ENCODE data around the gene GALNTL6.

The GALNTL6 gene

DNA sequence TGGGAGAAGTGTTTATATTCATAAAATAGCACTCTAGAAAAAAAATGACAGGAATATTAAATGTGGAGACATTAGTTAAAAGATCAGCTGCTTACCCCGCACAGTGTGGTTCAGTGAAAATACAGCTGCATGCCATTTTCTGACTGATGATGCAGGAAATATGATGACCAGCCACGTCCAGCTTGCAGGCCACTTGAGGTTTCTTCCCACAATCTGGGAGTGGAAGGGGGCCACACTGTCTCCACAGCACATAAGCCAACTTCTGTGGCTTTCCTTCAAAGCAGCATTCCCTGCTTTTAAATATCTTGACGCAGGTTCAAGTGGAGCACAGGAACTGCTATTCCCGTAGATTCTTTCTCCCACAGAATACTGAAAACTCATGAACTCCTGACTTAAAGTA is 1182.0 kb downstream of the GALNTL6 start:
- H3K36me3 ChIP-seq (ENCODE audit: control insufficient read depth in 4 of 4, insufficient read depth in 4 of 4, low read length in 3 of 4): no peaks in the 10 kb centered on the region
- POLR2A ChIA-PET: no interaction called here
- H3K4me1 ChIP-seq (ENCODE audit: control extremely low read depth in 1 of 4, control insufficient read depth in 4 of 4, insufficient read depth in 4 of 4, low read length in 3 of 4): peaks cover 0 to 2% (median 0%) of the 10 kb centered on the region in 4 experiments
- DNase-seq: no peak
- CTCF ChIA-PET: no interaction called here
- no peak overlapping the region for H3K4me3 ChIP-seq (ENCODE audit: control insufficient read depth in 1 of 7, extremely low read depth in 1 of 7, insufficient read depth in 4 of 7, low read depth in 2 of 7, low read length in 6 of 7)
- no peak overlapping the region for H3K27ac ChIP-seq (ENCODE audit: insufficient read depth in 1 of 2, low read depth in 1 of 2, low read length in 2 of 2, poor library complexity in 1 of 2, severe bottlenecking in 2 of 2)
- WGBS (ENCODE audit: insufficient coverage): 95% methylated on average over 4 of the region's 4 CpGs
- H3K9me3 ChIP-seq (ENCODE audit: control extremely low read depth in 1 of 5, control insufficient read depth in 4 of 5, insufficient read depth in 2 of 5, low read depth in 1 of 5, low read length in 4 of 5): no peaks in the 10 kb centered on the region
- H3K27me3 ChIP-seq (replicated peaks in 2 of 5; ENCODE audit: control insufficient read depth in 4 of 5, insufficient read depth in 5 of 5, low read length in 4 of 5): no peaks in the 10 kb centered on the region

DNA sequence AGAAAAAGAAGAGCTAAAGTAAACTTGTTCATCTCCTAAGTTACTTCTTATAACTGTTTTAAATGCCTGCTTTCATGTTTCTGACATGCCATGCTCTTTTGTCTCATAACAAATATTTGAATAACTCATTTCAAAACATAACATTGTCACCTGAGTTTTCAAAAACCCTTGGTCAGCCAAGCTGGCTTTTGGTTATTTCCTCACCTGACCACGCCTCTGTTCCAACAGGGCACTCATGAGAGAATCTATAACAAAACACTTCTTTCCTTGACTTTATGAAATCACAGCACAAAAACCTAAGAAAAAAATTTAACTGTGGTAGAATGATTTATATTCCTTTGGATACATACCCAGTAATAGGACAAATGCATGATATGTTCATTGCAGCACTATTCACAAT is 1182.5 kb downstream of the GALNTL6 start:
- WGBS (ENCODE audit: insufficient coverage): no CpG with 5 or more reads among the region's 1 CpG
- Histone ChIP-seq H3K4me3 (ENCODE audit: control insufficient read depth in 1 of 7, extremely low read depth in 1 of 7, insufficient read depth in 4 of 7, low read depth in 2 of 7, low read length in 6 of 7) (no peak overlapping the region), H3K27ac (ENCODE audit: insufficient read depth in 1 of 2, low read depth in 1 of 2, low read length in 2 of 2, poor library complexity in 1 of 2, severe bottlenecking in 2 of 2) (no peak overlapping the region), H3K27me3 (replicated peaks in 2 of 5; ENCODE audit: control insufficient read depth in 4 of 5, insufficient read depth in 5 of 5, low read length in 4 of 5) (no peaks in the 10 kb centered on the region), H3K36me3 (ENCODE audit: control insufficient read depth in 4 of 4, insufficient read depth in 4 of 4, low read length in 3 of 4) (no peaks in the 10 kb centered on the region), H3K9me3 (ENCODE audit: control extremely low read depth in 1 of 5, control insufficient read depth in 4 of 5, insufficient read depth in 2 of 5, low read depth in 1 of 5, low read length in 4 of 5) (no peaks in the 10 kb centered on the region), H3K4me1 (ENCODE audit: control extremely low read depth in 1 of 4, control insufficient read depth in 4 of 4, insufficient read depth in 4 of 4, low read length in 3 of 4) (no peaks in the 10 kb centered on the region)
- no peak for DNase-seq
- ChIA-PET CTCF (no interaction called here), POLR2A (no interaction called here)

DNA sequence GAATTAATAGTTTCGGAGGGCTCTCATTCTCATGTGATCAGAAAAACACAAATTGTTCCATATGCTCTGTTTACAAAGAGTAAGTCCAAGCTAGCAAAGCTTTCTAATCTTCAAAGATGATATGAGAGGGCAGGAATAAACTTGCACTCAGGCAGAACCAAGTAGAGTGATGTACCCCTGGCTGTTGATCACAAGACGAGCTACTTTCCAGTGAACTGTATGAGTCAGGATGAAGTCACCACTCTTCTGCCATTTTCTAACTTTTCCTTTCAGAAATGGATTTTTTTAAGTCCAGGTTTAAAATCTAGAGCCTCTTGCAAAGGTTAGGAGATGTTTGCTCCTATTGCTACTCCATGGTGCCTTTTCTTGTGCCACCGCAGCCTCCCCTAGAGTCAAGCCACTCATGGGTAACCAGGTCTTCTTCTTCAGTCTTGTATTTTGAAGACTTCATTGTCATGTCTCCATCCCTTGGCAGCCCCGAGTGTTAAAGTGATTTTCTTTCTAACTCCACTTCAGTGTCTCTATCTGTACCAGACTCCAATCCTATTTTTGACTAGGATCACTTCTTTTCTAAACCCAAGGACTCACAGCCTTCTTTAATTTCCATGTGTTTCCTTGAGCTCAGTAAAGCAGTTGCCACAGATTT is 1183.5 kb downstream of the GALNTL6 start:
- H3K4me1 ChIP-seq (ENCODE audit: control extremely low read depth in 1 of 4, control insufficient read depth in 4 of 4, insufficient read depth in 4 of 4, low read length in 3 of 4): no peaks in the 10 kb centered on the region
- ChIA-PET CTCF (no interaction called here), POLR2A (no interaction called here)
- WGBS (ENCODE audit: insufficient coverage): 100% methylated on average over 2 of the region's 4 CpGs
- H3K9me3 ChIP-seq (ENCODE audit: control extremely low read depth in 1 of 5, control insufficient read depth in 4 of 5, insufficient read depth in 2 of 5, low read depth in 1 of 5, low read length in 4 of 5): no peaks in the 10 kb centered on the region
- H3K4me3 ChIP-seq (ENCODE audit: control insufficient read depth in 1 of 7, extremely low read depth in 1 of 7, insufficient read depth in 4 of 7, low read depth in 2 of 7, low read length in 6 of 7): no peak overlapping the region
- no peaks in the 10 kb centered on the region for H3K36me3 ChIP-seq (ENCODE audit: control insufficient read depth in 4 of 4, insufficient read depth in 4 of 4, low read length in 3 of 4)
- DNase-seq: no peak
- H3K27me3 ChIP-seq (replicated peaks in 2 of 5; ENCODE audit: control insufficient read depth in 4 of 5, insufficient read depth in 5 of 5, low read length in 4 of 5): no peaks in the 10 kb centered on the region
- H3K27ac ChIP-seq (ENCODE audit: insufficient read depth in 1 of 2, low read depth in 1 of 2, low read length in 2 of 2, poor library complexity in 1 of 2, severe bottlenecking in 2 of 2): no peak overlapping the region

- ChIA-PET CTCF (no interaction called here), POLR2A (no interaction called here)
- Histone ChIP-seq H3K9me3 (ENCODE audit: control extremely low read depth in 1 of 5, control insufficient read depth in 4 of 5, insufficient read depth in 2 of 5, low read depth in 1 of 5, low read length in 4 of 5) (no peaks in the 10 kb centered on the region), H3K4me1 (ENCODE audit: control extremely low read depth in 1 of 4, control insufficient read depth in 4 of 4, insufficient read depth in 4 of 4, low read length in 3 of 4) (no peaks in the 10 kb centered on the region), H3K27ac (ENCODE audit: insufficient read depth in 1 of 2, low read depth in 1 of 2, low read length in 2 of 2, poor library complexity in 1 of 2, severe bottlenecking in 2 of 2) (no peak overlapping the region), H3K27me3 (replicated peaks in 2 of 5; ENCODE audit: control insufficient read depth in 4 of 5, insufficient read depth in 5 of 5, low read length in 4 of 5) (no peaks in the 10 kb centered on the region), H3K4me3 (ENCODE audit: control insufficient read depth in 1 of 7, extremely low read depth in 1 of 7, insufficient read depth in 4 of 7, low read depth in 2 of 7, low read length in 6 of 7) (no peak overlapping the region), H3K36me3 (ENCODE audit: control insufficient read depth in 4 of 4, insufficient read depth in 4 of 4, low read length in 3 of 4) (no peaks in the 10 kb centered on the region)
- no peak for DNase-seq
- WGBS (ENCODE audit: insufficient coverage): 95% methylated on average over 5 of the region's 6 CpGs
Observed at GRCh38 chr4:172997217-172997609, 1184.0 kb downstream of the GALNTL6 start.

DNA sequence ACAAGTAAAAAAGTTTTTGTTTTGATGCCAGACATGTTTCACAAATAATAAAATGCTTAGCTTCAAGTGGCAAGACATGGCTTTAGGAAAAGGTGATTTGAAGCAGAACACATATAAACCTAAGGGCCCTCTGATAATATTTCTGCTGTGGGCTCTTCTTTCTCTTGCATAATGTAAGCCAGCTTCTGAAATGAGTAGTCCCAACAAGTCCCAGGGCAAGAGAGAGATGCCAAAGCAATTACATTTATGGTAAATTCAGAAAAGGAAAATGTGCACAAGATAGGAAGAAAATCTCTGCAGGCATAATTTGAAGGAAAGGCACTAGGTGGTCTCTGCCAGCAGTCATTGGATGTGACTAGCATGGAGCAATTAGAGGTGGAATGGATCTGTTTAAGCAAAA is 1184.7 kb downstream of the GALNTL6 start:
- Histone ChIP-seq H3K27me3 (replicated peaks in 2 of 5; ENCODE audit: control insufficient read depth in 4 of 5, insufficient read depth in 5 of 5, low read length in 4 of 5) (no peaks in the 10 kb centered on the region), H3K4me3 (ENCODE audit: control insufficient read depth in 1 of 7, extremely low read depth in 1 of 7, insufficient read depth in 4 of 7, low read depth in 2 of 7, low read length in 6 of 7) (no peak overlapping the region), H3K27ac (ENCODE audit: insufficient read depth in 1 of 2, low read depth in 1 of 2, low read length in 2 of 2, poor library complexity in 1 of 2, severe bottlenecking in 2 of 2) (no peak overlapping the region), H3K4me1 (ENCODE audit: control extremely low read depth in 1 of 4, control insufficient read depth in 4 of 4, insufficient read depth in 4 of 4, low read length in 3 of 4) (no peaks in the 10 kb centered on the region), H3K36me3 (ENCODE audit: control insufficient read depth in 4 of 4, insufficient read depth in 4 of 4, low read length in 3 of 4) (no peaks in the 10 kb centered on the region), H3K9me3 (ENCODE audit: control extremely low read depth in 1 of 5, control insufficient read depth in 4 of 5, insufficient read depth in 2 of 5, low read depth in 1 of 5, low read length in 4 of 5) (no peaks in the 10 kb centered on the region)
- ChIA-PET CTCF (interaction anchor here (1.0 kb wide), 1 partner anchor 264 kb away, joined by 3 read pairs; no protein-coding TSS in a partner anchor), POLR2A (no interaction called here)
- no peak for DNase-seq

DNA sequence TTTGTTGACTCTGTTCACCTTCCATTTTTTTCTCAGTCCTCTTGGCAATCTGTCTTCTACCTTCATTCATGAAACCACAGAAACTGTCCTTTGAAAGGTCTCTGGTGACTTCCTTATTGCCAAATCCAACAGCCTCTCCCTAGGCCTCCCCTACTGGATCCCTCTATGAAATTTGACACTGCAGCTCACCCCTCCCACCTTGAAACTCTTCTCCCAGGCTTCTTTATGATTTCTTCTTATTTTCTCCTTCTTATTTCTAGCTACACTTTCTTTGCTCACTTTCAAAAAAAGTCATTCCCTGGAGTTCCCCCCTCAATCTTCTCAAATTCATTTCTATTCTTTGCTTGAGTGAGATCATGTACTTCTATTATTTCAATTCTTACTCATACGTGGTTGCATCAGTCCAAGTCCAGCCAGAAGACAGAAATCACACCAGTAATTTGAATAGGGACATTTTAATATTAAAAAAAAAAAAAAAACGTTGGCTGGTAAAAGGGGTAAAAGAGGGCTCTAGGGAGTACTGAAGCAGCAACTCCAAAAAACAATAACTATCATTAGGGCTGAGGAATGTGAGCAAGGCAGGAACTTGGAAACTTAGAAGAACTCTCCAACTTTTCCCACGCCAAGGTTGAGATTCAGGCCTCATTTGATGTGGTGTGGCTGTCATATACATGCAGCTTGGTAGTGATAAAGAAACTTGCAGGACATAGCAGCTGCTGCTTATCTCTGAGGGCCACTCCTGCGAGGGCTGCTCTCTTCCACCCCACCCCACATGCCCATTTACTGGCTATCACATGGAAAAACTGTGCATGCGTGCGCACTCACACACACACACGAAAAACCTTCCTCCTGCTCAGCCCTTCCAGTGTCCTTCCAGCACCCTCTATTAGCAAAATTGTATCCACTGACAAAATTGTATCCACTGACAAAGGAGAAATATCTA is 1185.6 kb downstream of the GALNTL6 start:
- H3K9me3 ChIP-seq (ENCODE audit: control extremely low read depth in 1 of 5, control insufficient read depth in 4 of 5, insufficient read depth in 2 of 5, low read depth in 1 of 5, low read length in 4 of 5): no peaks in the 10 kb centered on the region
- CTCF ChIA-PET: interaction anchor here (0.7 to 1.0 kb wide), 2 partner anchors 167 to 263 kb away, joined by 3 read pairs; no protein-coding TSS in a partner anchor

DNA sequence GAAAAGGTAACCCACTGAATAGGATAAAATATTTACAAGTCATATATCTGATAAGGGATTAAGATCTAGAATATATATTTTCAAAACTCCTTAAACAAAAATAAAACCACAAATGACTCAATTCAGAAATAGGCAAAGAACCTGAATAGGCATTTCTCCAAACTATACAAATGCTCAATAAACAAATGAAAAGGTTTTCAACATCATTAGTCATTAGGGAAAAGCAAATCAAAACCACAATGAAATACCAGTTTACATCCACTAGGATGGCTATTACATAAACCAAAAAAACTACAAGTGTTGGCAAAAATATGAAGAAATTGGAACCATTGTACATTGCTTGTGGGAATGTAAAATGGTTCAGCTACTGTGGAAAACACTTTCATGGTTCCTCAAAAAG is 1188.4 kb downstream of the GALNTL6 start:
- Histone ChIP-seq H3K4me1 (ENCODE audit: control extremely low read depth in 1 of 4, control insufficient read depth in 4 of 4, insufficient read depth in 4 of 4, low read length in 3 of 4) (no peaks in the 10 kb centered on the region), H3K27ac (ENCODE audit: insufficient read depth in 1 of 2, low read depth in 1 of 2, low read length in 2 of 2, poor library complexity in 1 of 2, severe bottlenecking in 2 of 2) (no peak overlapping the region), H3K36me3 (ENCODE audit: control insufficient read depth in 4 of 4, insufficient read depth in 4 of 4, low read length in 3 of 4) (no peaks in the 10 kb centered on the region), H3K9me3 (ENCODE audit: control extremely low read depth in 1 of 5, control insufficient read depth in 4 of 5, insufficient read depth in 2 of 5, low read depth in 1 of 5, low read length in 4 of 5) (no peaks in the 10 kb centered on the region), H3K4me3 (ENCODE audit: control insufficient read depth in 1 of 7, extremely low read depth in 1 of 7, insufficient read depth in 4 of 7, low read depth in 2 of 7, low read length in 6 of 7) (no peak overlapping the region), H3K27me3 (replicated peaks in 2 of 5; ENCODE audit: control insufficient read depth in 4 of 5, insufficient read depth in 5 of 5, low read length in 4 of 5) (no peaks in the 10 kb centered on the region)
- ChIA-PET CTCF (no interaction called here), POLR2A (no interaction called here)
- DNase-seq: no peak

More for the DNA sequence above, 1185.6 kb downstream of the GALNTL6 start:
- DNase-seq: peak in 2 of 3 donors; percentile 21 to 48
- peak overlapping the region in 1 of 2 experiments; percentile 62 for H3K27ac ChIP-seq (ENCODE audit: insufficient read depth in 1 of 2, low read depth in 1 of 2, low read length in 2 of 2, poor library complexity in 1 of 2, severe bottlenecking in 2 of 2)
- H3K27me3 ChIP-seq (replicated peaks in 2 of 5; ENCODE audit: control insufficient read depth in 4 of 5, insufficient read depth in 5 of 5, low read length in 4 of 5): no peaks in the 10 kb centered on the region
- H3K36me3 ChIP-seq (ENCODE audit: control insufficient read depth in 4 of 4, insufficient read depth in 4 of 4, low read length in 3 of 4): no peaks in the 10 kb centered on the region
- WGBS (ENCODE audit: insufficient coverage): 86% methylated on average over 1 of the region's 7 CpGs
- POLR2A ChIA-PET: no interaction called here
- no peak overlapping the region for H3K4me3 ChIP-seq (ENCODE audit: control insufficient read depth in 1 of 7, extremely low read depth in 1 of 7, insufficient read depth in 4 of 7, low read depth in 2 of 7, low read length in 6 of 7)
- no peaks in the 10 kb centered on the region for H3K4me1 ChIP-seq (ENCODE audit: control extremely low read depth in 1 of 4, control insufficient read depth in 4 of 4, insufficient read depth in 4 of 4, low read length in 3 of 4)

Measured in common myeloid progenitor, CD34-positive (primary cell).